Stimulated activated CD4-positive, alpha-beta T cell treated with anti-CD3 and anti-CD28 coated beads, TNF-alpha, amount 100 ng/mL, for 48 hours (primary cell): Measurements from ENCODE around the gene MCM3.

Source experiments
- DNase-seq, 3 donors: peaks; one replicate each; pipeline ENCODE4 v3.0.0-alpha.2; 2020; ENCODE audit warnings: low read depth in 3 of 3

Gene MCM3

DNA sequence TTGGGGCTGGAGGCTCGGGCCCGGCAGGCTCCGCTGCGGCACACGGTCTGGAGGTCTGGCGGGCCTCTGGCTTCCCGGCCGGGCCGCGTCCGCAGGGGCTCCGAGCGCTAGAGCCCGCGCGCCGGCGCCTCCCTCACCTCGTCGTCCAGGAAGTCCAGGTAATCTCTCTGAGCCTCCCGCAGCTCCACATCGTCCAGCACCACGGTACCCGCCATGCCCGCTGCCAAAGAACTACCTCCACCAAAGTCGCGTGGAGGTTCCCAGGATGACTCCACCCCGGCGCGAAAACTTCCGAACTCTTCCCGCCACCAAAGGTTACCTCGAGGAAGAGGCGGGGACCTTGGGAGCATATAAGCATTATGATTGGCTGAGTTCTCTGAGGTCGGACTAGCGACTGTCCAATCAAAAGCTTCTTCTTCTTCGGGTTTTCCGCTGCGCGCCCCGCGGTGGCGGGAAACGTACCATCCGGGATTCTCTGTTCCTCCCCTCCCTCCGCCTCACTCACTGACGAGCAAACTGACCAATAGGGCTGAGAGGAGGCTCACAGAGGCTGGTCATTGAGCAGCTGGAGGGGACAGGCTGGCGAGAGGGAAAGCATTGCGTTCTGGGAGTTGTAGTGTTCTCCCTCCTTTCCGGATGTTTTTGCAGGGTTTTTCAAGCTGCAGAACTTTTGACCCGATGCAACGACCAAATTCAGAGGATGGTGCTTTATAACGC lies at the start of gene MCM3:
MCM3 (minus strand) TSS at position 283 of the 717 bp plus-strand sequence; CDS start at position 215, 68 bp downstream.
- peak; percentile 86 to 95 (median 93) for DNase-seq

GRCh38 chr6:52333840-52334200 lies 49.3 kb upstream of the MCM3 start:
- DNase-seq, result no peak

- no peak for DNase-seq
Observed at GRCh38 chr6:52331793-52332457, 47.4 kb upstream of the MCM3 start.

DNA sequence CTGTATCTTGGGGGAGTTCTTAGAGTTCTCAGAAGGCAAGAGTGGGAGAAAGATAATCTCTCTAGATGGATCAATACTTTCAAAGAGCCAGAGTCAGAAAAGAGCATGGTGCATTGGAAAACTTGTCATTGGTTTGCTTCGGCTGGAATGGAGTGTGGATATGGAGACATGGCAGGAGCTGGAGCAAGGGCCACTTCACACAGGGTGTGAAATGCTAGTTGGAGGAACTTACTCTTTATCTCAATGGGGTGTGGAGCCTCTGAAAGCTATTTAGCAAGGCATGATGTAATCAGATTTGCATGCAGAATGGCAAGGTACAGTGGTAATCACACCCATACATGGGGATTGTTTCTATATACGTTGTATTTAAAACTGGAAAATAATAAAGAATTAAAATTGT lies 45.9 kb upstream of the MCM3 start:
- DNase-seq, result no peak

DNA sequence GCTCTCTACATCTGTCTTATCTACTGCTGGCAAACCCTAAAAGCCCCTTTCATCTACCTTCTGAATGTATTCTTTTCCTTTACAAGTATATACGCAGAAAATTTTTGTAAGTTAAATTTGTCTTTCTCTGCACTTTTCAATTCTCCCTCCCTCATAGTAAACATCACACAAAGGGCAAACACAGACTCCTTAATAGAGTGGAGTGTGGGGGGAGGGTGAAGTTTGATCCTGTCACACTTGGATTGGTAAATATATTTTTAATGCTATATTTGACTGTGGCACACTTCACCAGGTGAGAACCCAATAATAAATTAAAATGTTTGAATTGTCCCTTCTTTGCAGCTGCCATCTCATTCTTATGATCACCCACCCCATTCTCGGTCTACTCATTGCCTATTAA lies 44.2 kb upstream of the MCM3 start:
- no peak for DNase-seq

DNA sequence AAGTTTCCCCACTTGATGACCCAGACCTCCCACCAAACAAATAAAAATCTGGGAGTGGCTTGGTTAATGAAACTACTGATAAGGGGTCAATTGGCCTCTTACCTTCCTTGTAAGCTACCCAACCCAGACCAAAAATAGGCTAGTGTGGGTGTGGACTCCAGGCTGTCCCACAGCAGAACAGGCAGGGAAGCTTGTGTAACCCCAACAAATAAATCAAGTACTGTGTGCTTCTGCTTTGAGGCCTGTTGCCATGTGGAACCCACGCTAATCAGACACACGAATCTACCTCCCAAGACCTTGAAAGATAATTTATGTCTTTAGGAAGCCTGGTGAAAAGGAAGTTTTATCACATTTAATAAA lies 43.7 kb upstream of the MCM3 start:
- no peak for DNase-seq

DNA sequence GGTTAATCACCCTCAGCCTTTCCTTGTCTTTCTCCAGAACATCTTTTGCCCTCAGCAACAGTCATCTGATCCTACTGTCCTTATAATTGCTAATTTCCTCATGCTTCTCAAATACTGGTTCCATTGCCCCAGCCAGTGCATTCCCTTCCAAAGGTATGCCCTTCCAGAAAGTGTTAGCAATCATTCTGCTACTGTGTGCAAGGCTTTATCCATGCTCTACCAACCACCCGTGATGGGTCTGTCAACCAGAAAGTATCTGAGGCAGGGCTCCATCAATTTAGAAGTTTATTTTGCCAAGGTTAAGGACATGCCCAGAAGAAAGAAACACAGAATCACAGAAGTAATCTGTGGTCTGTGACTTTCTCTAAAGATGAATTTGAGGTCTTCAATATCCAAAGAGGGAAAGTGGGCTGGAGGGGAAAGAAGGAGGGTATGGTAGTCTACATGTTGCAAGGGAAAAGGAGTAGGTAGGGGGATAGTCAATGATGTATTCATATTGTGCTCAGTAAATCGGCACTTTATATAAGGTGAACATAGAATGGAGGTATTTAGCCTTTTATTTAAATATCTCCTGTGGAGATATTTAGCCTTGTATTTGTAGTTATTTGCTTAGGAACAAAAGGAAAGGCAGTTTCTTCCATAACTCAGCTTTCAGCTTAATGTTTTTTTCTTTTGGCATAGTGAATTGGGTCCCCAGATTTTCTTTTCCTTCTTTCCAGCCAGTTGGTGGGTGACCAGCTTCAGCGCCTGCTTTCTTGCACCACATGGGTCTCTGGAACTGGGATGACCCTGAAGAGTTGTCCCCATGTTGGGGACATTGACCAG lies 42.2 kb upstream of the MCM3 start:
- no peak for DNase-seq

DNA sequence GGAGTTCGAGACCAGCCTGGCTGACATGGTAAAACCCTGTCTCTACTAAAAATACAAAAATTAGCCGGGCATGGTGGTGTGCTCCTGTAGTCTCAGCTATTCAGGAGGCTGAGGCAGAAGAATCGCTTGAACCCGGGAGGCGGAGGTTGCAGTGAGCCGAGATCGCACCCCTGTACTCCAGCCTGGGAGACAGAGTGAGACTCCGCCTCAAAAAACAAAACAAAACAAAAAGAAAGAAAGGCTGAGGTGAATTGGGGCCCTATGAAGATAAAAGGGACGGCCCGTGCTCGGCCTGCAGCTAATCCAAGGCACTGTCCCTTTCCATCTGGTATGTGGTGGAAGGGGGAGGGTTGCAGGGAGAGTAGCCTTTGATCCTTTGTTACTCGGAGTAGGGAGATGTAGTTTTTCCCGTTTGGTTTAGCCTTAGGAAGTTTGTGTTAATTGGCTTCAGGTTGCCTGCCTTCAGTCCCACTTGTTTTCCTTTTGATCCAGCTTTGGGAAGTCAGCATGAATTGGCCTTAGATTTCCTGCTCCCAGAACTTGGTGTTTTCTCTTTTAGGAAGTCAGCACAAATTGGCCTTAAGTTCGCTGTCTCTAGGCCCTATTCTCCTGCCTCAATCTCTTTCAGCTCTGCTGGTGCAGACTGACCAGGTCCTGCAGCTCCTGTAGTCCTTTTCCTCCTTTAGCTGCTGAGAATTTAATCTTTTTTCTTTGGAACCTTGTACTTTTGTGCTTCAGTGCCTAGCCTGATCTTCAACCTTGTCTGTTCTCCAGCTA lies 41.3 kb upstream of the MCM3 start:
- DNase-seq, result no peak

- DNase-seq, result no peak
Observed at GRCh38 chr6:52324189-52324588, 39.6 kb upstream of the MCM3 start.

GRCh38 chr6:52317841-52318581 lies 33.5 kb upstream of the MCM3 start:
- DNase-seq, result no peak

GRCh38 chr6:52317211-52317610 lies 32.7 kb upstream of the MCM3 start:
- DNase-seq, result no peak

DNA sequence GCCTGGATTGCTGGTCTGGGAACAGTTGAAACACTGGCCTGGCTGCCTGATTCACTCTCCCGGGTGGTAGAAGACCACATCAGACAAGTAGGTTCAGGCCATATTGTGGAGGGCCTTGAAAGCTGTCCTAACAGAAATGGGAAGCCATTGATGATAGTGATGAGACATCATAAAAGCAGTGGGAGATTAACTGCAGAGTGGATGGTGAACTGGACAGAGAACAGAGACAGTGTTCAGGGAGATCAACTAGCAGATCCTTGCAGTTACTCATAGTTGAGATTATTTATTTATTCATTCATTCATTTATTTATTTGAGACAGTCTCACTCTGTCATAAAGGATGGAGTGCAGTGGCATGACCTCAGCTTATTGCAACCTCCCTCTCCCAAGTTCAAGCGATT lies 30.2 kb upstream of the MCM3 start:
- DNase-seq, result no peak

GRCh38 chr6:52312461-52312860 lies 27.9 kb upstream of the MCM3 start:
- no peak for DNase-seq

DNA sequence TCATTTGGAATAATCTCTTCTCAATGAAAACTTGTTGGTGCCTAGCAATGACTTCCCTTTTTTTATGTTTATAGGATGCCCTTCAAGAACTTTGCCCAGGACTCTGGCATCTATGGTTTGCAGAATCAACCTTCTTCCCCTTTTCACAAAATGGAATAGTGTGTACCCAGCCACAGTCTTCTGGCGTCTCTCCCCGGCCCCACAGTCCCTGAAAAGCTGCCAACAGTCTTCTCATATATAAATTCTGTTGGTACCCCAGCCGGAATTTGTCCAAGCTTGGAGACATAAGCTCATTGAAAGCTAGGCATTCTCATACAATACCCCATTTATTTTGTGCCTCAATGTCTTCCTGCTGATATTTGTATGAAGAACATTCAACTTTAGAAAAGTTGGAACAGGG lies 26.4 kb upstream of the MCM3 start:
- no peak for DNase-seq

DNA sequence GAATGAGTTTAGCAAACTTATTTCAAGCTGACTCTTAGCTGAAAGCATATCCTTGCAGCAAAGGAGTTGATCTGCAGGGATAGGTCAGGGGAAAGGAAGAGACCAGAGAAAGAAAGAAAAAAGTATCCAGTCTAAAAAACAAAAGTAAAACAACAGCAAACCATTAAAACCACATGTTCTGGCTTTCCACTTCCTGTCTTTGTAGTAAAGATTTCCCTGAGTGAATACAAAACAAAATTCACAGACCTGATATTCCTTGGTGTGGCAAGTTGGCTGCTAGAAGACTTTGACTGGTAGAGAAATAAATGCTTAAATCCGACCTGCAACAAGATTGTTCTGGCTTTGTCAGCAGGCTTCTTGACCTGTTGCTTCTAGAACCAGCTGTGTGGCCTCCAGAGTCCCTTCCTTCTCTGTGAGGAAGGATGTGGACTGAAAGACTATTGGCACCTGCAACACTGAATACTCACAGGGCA lies 23.4 kb upstream of the MCM3 start:
- no peak for DNase-seq

DNA sequence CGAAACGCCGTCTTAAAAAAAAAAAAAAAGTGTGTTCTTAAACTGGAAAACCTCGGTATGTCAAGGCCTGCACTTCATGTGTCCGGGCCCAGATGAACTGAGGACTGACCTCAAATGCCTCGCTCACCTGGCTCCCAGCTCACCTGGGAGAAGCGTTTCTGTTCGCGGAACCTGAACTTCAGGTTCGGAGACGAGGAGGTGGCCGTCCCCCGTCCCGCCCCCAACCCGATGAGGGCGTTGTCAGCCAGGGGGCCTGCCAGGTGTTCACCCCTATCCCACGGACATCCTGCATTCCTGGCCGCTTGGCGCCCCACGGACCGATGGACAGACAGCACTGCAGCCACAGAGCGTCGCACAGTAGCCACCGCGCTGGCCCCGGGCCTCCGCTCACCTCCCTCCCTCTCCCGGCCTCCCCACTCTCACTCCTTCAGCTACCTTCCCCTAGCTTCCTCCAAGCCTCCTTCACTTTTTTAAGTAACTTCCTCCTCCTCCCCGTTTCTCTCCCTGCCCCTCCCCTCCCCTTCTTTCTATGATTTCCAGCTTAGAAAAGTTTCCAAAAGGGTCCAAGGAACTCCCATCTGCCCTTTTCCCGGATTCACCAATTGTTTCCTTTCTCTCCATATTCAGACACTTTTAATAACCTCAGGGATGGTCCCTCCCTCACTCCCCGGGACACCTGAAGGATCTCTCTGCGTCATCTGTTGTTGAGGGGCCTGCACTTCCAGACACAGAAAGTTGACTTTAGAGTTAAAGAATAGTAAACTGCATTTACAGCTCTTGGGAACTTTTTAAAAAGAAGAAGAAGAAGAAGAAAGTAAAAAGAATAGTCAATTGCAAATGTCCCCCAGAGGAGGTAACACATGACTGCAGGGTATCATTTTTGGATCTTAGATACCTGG lies 22.7 kb upstream of the MCM3 start:
- DNase-seq, result no peak

- no peak for DNase-seq
Observed at GRCh38 chr6:52305948-52306767, 21.6 kb upstream of the MCM3 start.

DNA sequence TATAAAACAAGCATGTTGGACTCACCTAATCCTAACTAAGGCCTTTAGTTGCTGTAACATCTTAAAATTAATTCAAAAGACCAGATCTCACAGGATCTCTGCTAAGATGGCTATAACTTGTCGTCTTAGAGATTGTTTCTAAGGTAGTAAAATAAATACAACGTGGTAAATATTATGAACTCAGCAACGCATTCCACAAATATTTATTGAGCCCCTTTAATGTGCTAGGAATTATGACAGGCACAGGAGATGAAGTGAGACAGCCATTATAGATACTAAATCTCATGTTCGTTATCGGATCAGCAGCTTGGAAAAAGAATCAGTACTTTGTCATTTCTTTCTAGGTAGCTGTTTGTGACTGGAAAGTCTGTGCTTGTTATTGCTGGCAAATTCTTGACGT lies 20.9 kb upstream of the MCM3 start:
- no peak for DNase-seq

- no peak for DNase-seq
Observed at GRCh38 chr6:52304983-52305390, 20.4 kb upstream of the MCM3 start.
